Measurements from ENCODE around the gene UQCRQ. TPM values are rescaled to one million over a fixed set of nuclear protein-coding genes. Genes with fewer than 3 reads are reported as not detected.

The UQCRQ gene
- 93.9 TPM for total RNA-seq

GRCh38 chr5:132866342-132867045 is at the start of gene UQCRQ, which contains the start of gene GDF9:
TSS of gene UQCRQ (plus strand) at chr5:132866642. CDS start at chr5:132866882, 240 bp downstream.
TSS of gene GDF9 (minus strand) at chr5:132866469. CDS start at chr5:132864533, 1,936 bp downstream.

DNA sequence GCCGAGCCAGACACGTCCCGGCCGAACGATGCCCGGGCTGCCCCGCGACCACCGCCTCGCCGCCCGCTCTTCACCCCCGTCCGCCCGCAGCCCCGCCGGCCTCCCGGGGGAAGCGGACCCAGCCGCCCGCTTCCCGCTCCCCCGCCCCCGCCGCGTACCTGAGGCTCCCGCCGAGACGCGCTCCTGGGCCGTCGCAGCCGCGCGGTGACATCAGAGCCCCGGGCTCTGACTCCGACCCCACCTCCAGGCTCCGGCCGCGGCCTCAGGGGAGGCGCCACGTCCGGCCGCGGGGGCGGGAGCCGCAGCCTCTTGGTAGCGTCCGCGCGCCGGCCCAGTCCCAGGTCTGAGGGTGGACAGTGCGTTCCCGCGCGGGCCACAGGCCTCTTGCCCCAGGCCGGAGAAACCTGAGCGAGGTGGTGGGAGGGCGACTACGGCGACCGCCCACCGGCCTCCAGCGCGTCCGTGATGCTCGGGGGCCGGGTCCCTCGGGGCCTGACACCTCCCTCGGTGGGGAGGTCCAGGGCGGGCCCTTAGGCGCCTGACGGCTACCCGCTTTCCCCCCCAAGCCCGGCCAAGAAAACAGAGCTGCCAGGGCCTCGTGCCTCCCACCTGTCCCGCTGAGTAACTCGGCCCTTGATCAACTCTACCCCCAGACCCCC is 35.9 kb upstream of the UQCRQ start, which contains the start of gene SHROOM1:
Gene SHROOM1, minus strand, starts transcription at position 212 of the 659 bp plus-strand sequence. CDS start 4,507 bp downstream, outside the sequence.

DNA sequence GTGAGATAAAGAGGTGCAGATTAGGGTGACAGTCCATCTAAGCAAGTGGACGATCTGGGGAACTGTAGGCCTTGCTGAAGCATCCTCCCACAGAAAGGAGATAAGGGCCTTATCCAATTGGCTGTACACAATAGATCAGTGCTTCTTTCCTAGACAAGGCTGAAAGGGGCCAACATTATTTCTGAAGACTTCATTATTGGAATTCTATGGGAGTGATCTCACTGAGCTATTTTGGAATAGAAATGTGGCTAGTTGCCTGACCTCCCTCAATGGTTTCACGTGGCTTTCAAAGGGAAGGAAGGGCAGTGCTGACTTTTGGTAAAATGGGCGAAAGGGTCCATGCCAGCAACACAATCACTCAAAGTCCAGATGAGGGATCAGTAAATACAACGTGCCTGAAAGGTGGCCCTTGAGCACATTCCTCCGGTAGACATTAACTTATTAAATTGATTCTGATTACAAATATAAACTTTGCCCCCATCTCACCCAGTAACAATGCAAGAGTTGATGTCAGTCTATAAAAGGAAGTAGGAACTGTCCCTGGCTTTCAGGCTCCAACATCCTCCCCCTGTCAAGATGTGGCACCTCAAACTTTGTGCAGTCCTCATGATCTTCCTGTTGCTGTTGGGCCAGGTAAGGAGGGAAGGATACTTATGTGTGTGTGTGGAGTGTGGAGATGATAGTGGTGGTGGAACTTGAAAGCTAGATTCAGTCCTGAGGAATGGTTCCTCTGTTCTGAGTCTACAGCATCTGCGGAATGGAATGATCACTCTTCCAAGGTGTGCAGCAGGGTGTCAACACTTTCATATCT is 6.9 kb downstream of the UQCRQ start, which contains the start of gene LEAP2:
Gene LEAP2, plus strand, starts transcription at position 550 of the 811 bp plus-strand sequence. Its CDS starts 27 bp downstream, at position 577.

Small RNAs within 50 kb of the gene (small RNA-seq; reads per million reads assigned to genes)
- not detected for gene RNA5SP192 (ENCODE audit: low replicate concordance)

Other genes with a start within 250 kb of the UQCRQ start
- gene IL13, start 208.5 kb upstream of the UQCRQ start, total RNA-seq: not detected
- gene IL4, start 192.7 kb upstream of the UQCRQ start, total RNA-seq: not detected
- 98.9 TPM for gene KIF3A, start 129.1 kb upstream of the UQCRQ start, total RNA-seq
- gene CCNI2, start 119.2 kb upstream of the UQCRQ start, total RNA-seq: 0.94 TPM
- 45.1 TPM for gene SEPTIN8, start 89.4 kb upstream of the UQCRQ start, total RNA-seq
- 3.1 TPM for gene SOWAHA, start 53.3 kb upstream of the UQCRQ start, total RNA-seq
- 0.94 TPM for gene SHROOM1, start 36.0 kb upstream of the UQCRQ start, total RNA-seq
- gene GDF9, start 173 bp upstream of the UQCRQ start, total RNA-seq: 0.94 TPM
- gene LEAP2, start 7.0 kb downstream of the UQCRQ start, total RNA-seq: 4.7 TPM
- gene AFF4, start 97.0 kb downstream of the UQCRQ start, total RNA-seq: 118 TPM
- gene ZCCHC10, start 159.9 kb downstream of the UQCRQ start, total RNA-seq: 16.3 TPM
- 109 TPM for gene HSPA4, start 185.4 kb downstream of the UQCRQ start, total RNA-seq

Measured in parietal lobe (tissue), 2 donors.